Keratinocyte (primary cell): Measurements from ENCODE around the gene ARL4C. TPM values are rescaled to one million over a fixed set of nuclear protein-coding genes. Genes with fewer than 3 reads are reported as not detected.

Source experiments
- DNase-seq: peaks from one replicate; pipeline ENCODE4 v3.0.0-alpha.2; 2011; ENCODE audit warnings: low read depth, missing footprints, low spot score
- FAIRE-seq: peaks from 2 replicates; lab custom pipeline; 2011; peaks lifted over from hg19 to GRCh38; lab: Jason Lieb, UNC
- H2AFZ ChIP-seq: 2 replicates; pipeline ENCODE4 v1.6.0; 2012; ENCODE audit warnings: low read length, control low read depth, inconsistent platforms; ENCODE audit not compliant: control insufficient read depth
- H3K27ac ChIP-seq: 2 replicates; pipeline ENCODE4 v1.5.1; 2011; ENCODE audit warnings: low read length; ENCODE audit not compliant: control insufficient read depth, insufficient read depth
- H3K27me3 ChIP-seq: 3 replicates; pipeline ENCODE4 v1.6.0; 2011; ENCODE audit warnings: low read length; ENCODE audit not compliant: control insufficient read depth, insufficient read depth; ENCODE audit errors: extremely low read depth
- H3K36me3 ChIP-seq, 2 experiments: 2 replicates in 1 of 2; 3 replicates in 1 of 2; pipeline ENCODE4 v1.5.1; 2011; ENCODE audit warnings: low read length in 2 of 2, mild to moderate bottlenecking in 1 of 2; ENCODE audit not compliant: control insufficient read depth in 2 of 2, insufficient read depth in 2 of 2; ENCODE audit errors: extremely low read depth in 1 of 2
- H3K4me1 ChIP-seq: 3 replicates; pipeline ENCODE4 v1.5.1; 2011; ENCODE audit warnings: low read length; ENCODE audit not compliant: control insufficient read depth, insufficient read depth; ENCODE audit errors: extremely low read depth
- H3K4me2 ChIP-seq: 3 replicates; pipeline ENCODE4 v1.6.0; 2011; ENCODE audit warnings: low read depth, low read length; ENCODE audit not compliant: control insufficient read depth, insufficient read depth; ENCODE audit errors: extremely low read depth
- H3K4me3 ChIP-seq, 3 experiments: fragments of 200-600 bp in 1 of 3; sonication (generic) in 1 of 3; 2 replicates in 2 of 3; 3 replicates in 1 of 3; pipeline ENCODE4 v1.5.1; 2011 to 2016; ENCODE audit warnings: low read length in 3 of 3, mild to moderate bottlenecking in 3 of 3, control low read depth in 2 of 3, inconsistent platforms in 1 of 3, low read depth in 1 of 3, mixed read lengths in 1 of 3, mixed run types in 1 of 3, moderate library complexity in 1 of 3; ENCODE audit not compliant: control insufficient read depth in 2 of 3, insufficient read depth in 2 of 3; ENCODE audit errors: extremely low read depth in 1 of 3
- H3K79me2 ChIP-seq: 2 replicates; pipeline ENCODE4 v1.6.0; 2012; ENCODE audit warnings: low read length; ENCODE audit not compliant: control insufficient read depth, insufficient read depth
- H3K9ac ChIP-seq: 3 replicates; pipeline ENCODE4 v1.6.0; 2011; ENCODE audit warnings: low read length; ENCODE audit not compliant: control insufficient read depth, insufficient read depth; ENCODE audit errors: extremely low read depth
- H3K9me1 ChIP-seq: 3 replicates; pipeline ENCODE4 v1.6.0; 2011; ENCODE audit warnings: low read length; ENCODE audit not compliant: control insufficient read depth, insufficient read depth; ENCODE audit errors: extremely low read depth
- H3K9me3 ChIP-seq: 2 replicates; pipeline ENCODE4 v1.5.1; 2012; ENCODE audit warnings: low read depth, low read length; ENCODE audit not compliant: control insufficient read depth
- H4K20me1 ChIP-seq: 3 replicates; pipeline ENCODE4 v1.6.0; 2011; ENCODE audit warnings: low read length; ENCODE audit not compliant: control insufficient read depth, insufficient read depth; ENCODE audit errors: extremely low read depth
- EZH2 ChIP-seq: IDR thresholded peaks from one replicate; pipeline ENCODE4 v1.6.1; 2012; ENCODE audit warnings: inconsistent platforms, mild to moderate bottlenecking, low read length, moderate library complexity
- dilution Hi-C: fragments of 300-500 bp; cut with MboI; formaldehyde crosslinking; loops from one replicate; pipeline ENCODE4 v1.7.0; 2020; ENCODE audit warnings: low sequenced_read_pairs; ENCODE audit not compliant: extremely low pct_ligation_motif_present
- polyA plus RNA-seq, 5 experiments: library from polyadenylated mRNA; depleted of rRNA in 3 of 5; stranded (reverse) in 3 of 5; stranded (forward) in 1 of 5; unstranded in 1 of 5; fragments of >200 nt; gene quantifications; 1 replicate in 1 of 5; 2 replicates in 3 of 5; 3 replicates in 1 of 5; pipeline versions ENCODE4 v1.2.1 to v1.2.3, GENCODE V29; 2011 to 2012; ENCODE audit warnings: missing spikeins in 2 of 5, low read depth in 1 of 5, low replicate concordance in 1 of 5
- TF ChIP-seq, protein P1 (sequence below), 3 experiments: IDR thresholded peaks in 1 of 3; conservative IDR thresholded peaks in 1 of 3; optimal IDR thresholded peaks in 1 of 3; 2 replicates in 2 of 3; 3 replicates in 1 of 3; pipeline versions ENCODE3 to v1.5.1; 2011; ENCODE audit warnings: low read length in 3 of 3, mild to moderate bottlenecking in 3 of 3, moderate library complexity in 2 of 3, control low read depth in 1 of 3, inconsistent platforms in 1 of 3; ENCODE audit not compliant: insufficient read depth in 2 of 3; ENCODE audit errors: extremely low read depth in 1 of 3

Gene ARL4C
- polyA plus RNA-seq, 1 donor (not counting 4 experiments of a cell fraction or from before 2014, with no cell fraction given), result 79.5 TPM

DNA sequence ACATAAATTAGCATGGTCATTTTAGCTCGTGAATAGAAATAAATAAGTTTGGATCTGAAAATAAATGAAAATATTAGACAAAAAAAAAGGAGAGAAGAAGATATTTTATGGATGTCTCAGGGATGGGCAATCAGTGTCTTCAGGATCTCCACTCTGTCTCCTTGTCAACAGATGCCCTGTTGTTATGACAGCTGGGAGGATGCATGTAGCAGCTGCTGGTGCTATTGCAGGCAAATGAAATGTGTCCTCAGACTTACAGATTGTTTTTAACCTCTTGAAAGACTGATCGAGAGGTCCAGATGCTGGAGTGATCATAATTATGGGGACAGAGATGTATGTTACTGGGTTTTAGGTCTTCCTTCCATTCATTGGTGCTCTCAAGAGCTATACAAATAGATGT, 24.7 kb upstream of the ARL4C start:
- no peak overlapping the region for H3K4me3 ChIP-seq
- H3K4me2 ChIP-seq, result no peak overlapping the region
- H4K20me1 ChIP-seq, result no peaks in the 10 kb centered on the region
- no peaks in the 10 kb centered on the region for H3K36me3 ChIP-seq
- no peak overlapping the region for H3K27ac ChIP-seq
- H3K9me1 ChIP-seq, result no peaks in the 10 kb centered on the region
- no peak for TF ChIP-seq EZH2
- TF ChIP-seq, protein P1, sequence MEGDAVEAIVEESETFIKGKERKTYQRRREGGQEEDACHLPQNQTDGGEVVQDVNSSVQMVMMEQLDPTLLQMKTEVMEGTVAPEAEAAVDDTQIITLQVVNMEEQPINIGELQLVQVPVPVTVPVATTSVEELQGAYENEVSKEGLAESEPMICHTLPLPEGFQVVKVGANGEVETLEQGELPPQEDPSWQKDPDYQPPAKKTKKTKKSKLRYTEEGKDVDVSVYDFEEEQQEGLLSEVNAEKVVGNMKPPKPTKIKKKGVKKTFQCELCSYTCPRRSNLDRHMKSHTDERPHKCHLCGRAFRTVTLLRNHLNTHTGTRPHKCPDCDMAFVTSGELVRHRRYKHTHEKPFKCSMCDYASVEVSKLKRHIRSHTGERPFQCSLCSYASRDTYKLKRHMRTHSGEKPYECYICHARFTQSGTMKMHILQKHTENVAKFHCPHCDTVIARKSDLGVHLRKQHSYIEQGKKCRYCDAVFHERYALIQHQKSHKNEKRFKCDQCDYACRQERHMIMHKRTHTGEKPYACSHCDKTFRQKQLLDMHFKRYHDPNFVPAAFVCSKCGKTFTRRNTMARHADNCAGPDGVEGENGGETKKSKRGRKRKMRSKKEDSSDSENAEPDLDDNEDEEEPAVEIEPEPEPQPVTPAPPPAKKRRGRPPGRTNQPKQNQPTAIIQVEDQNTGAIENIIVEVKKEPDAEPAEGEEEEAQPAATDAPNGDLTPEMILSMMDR (optimal IDR thresholded peaks at IDR 0.05 in 1 of 3, IDR thresholded peaks at IDR 0.05 in 1 of 3, conservative IDR thresholded peaks at IDR 0.05 in 1 of 3; ENCODE audit: extremely low read depth in 1 of 3, insufficient read depth in 2 of 3, low read length in 3 of 3), result no peak
- H3K27me3 ChIP-seq, result no peaks in the 10 kb centered on the region
- no peaks in the 10 kb centered on the region for H3K9me3 ChIP-seq
- H2AFZ ChIP-seq, result no peak overlapping the region
- no peaks in the 10 kb centered on the region for H3K4me1 ChIP-seq
- DNase-seq, result no peak
- no peaks in the 10 kb centered on the region for H3K79me2 ChIP-seq
- no peak for FAIRE-seq
- no peak overlapping the region for H3K9ac ChIP-seq
- dilution Hi-C loops, result loop anchor here (25.0 kb wide), 1 partner anchor 559 kb away; no protein-coding TSS in a partner anchor

DNA sequence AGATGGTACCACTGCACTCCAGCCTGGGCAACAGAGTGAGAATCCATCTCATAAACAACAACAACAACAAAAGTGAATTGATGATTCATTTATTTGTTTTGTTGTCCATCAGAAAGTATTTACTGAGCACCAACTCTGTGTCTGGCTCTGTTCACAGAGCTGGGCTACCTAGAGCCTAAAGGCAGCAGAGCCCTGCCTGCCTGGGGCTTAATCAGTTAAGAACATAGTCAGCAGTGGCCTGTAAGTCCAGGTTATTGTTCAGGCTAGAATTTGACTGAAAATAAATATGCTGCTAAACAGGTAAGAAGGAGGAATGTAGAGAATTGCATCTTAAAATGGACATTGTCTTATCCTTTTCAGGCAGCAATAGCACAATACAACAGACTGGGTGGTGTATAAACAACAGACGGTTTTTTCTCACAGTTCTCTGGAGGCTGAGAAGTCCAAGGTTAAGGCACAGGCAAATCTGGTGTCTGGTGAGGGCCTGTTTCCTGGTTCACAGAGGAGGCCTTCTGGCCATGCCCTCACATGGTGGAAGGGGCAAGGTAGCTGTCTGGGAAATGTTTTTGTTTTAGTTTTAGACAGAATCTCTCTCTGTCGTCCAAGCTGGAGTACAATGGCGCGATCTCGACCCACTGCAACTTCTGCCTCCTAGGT, 22.2 kb upstream of the ARL4C start:
- no peak overlapping the region for H2AFZ ChIP-seq
- H3K27ac ChIP-seq, result no peak overlapping the region
- no peaks in the 10 kb centered on the region for H4K20me1 ChIP-seq
- no peaks in the 10 kb centered on the region for H3K9me1 ChIP-seq
- no peak overlapping the region for H3K4me2 ChIP-seq
- no peaks in the 10 kb centered on the region for H3K27me3 ChIP-seq
- TF ChIP-seq EZH2, result no peak
- TF ChIP-seq, protein P1 (optimal IDR thresholded peaks at IDR 0.05 in 1 of 3, IDR thresholded peaks at IDR 0.05 in 1 of 3, conservative IDR thresholded peaks at IDR 0.05 in 1 of 3; ENCODE audit: extremely low read depth in 1 of 3, insufficient read depth in 2 of 3, low read length in 3 of 3), result no peak
- DNase-seq, result no peak
- H3K36me3 ChIP-seq, result no peaks in the 10 kb centered on the region
- FAIRE-seq, result no peak
- dilution Hi-C loops, result loop anchor here (25.0 kb wide), 1 partner anchor 557 kb away; no protein-coding TSS in a partner anchor
- H3K9me3 ChIP-seq, result no peaks in the 10 kb centered on the region
- no peak overlapping the region for H3K9ac ChIP-seq
- H3K4me1 ChIP-seq, result no peaks in the 10 kb centered on the region
- H3K4me3 ChIP-seq, result no peak overlapping the region
- no peaks in the 10 kb centered on the region for H3K79me2 ChIP-seq
